Psoas muscle (tissue), 8 donors: ENCODE measurements around the gene ATRNL1. TPM values are rescaled to one million over a fixed set of nuclear protein-coding genes. Genes with fewer than 3 reads are reported as not detected.

Experiments used
- ATAC-seq, 4 donors: fragments of 200-7000 bp; cut with Tn5 transposase; one replicate each; pipeline ENCODE4 v1.9.1; 2020; ENCODE audit warnings: moderate library complexity in 3 of 4, mild to moderate bottlenecking in 2 of 4
- DNase-seq, 2 donors: peaks; one replicate each; pipeline ENCODE4 v3.0.0-alpha.2; 2020
- H3K27ac ChIP-seq: fragments of 200-600 bp; one replicate; pipeline ENCODE4 v1.8.0; 2022
- H3K27me3 ChIP-seq, 3 donors: fragments of 200-600 bp in 1 of 3; one replicate each; pipeline versions ENCODE4 v1.6.1 to v1.8.0; 2013 to 2022; ENCODE audit warnings: low read length in 2 of 3, mild to moderate bottlenecking in 2 of 3, moderate library complexity in 1 of 3; ENCODE audit not compliant: insufficient read depth in 3 of 3
- H3K36me3 ChIP-seq, 2 donors: fragments of 200-600 bp in 1 of 2; one replicate each; pipeline versions ENCODE4 v1.6.1 to v1.8.0; 2013 to 2022; ENCODE audit warnings: low read depth in 1 of 2, mild to moderate bottlenecking in 1 of 2, moderate library complexity in 1 of 2; ENCODE audit not compliant: insufficient read depth in 1 of 2
- H3K4me1 ChIP-seq: fragments of 200-600 bp; one replicate; pipeline ENCODE4 v1.8.0; 2022
- H3K4me3 ChIP-seq: fragments of 200-600 bp; one replicate; pipeline ENCODE4 v1.8.0; 2022; ENCODE audit warnings: mild to moderate bottlenecking
- H3K9me3 ChIP-seq: fragments of 200-600 bp; one replicate; pipeline ENCODE4 v1.8.0; 2022
- WGBS, 3 donors: extraction: QIAGEN DNeasy Blood & Tissue Kit; methylation state at CpG; one replicate each; pipeline versions ENCODE4 v1.1.6 to v1.1.7; 2013; 5-methylcytosine and 5-hydroxymethylcytosine counted together
- intact Hi-C, 2 donors: fragments of 100-400 bp; cut with DNase I; formaldehyde crosslinking; loops; one replicate each; pipeline versions ENCODE4 v1.11.0 to v1.14.2; 2022
- polyA plus RNA-seq, 3 donors: library from polyadenylated mRNA; stranded (reverse); fragments of 200-250 nt; gene quantifications; one replicate each; pipeline ENCODE4 v1.2.3, GENCODE V29; 2013
- total RNA-seq, 4 donors: library from RNA; stranded (reverse); fragmentation: NEBNext Ultra II Directional in 2 of 4; extraction: Animal tissue kit (Norgen Biotek cat#: 25700) in 2 of 4; gene quantifications; one replicate each; pipeline versions ENCODE4 v1.2.1 to v1.2.4, GENCODE V29; 2021 to 2023
- TF ChIP-seq, protein P1 (sequence below): fragments of 200-600 bp; IDR thresholded peaks from one replicate; pipeline ENCODE4 v1.8.0; 2022; ENCODE audit warnings: antibody characterized with exemption
- donor health status: healthy with polysubstance abuse.
- donor health status: DM: no; HTN: no; CAD: no; lungs with moderate emphysema.
- donor health status: Bipolar disorder and iron deficiency.
- donor health status: healthy.
- donor health status: DM: yes; HTN: yes; CAD: no.
- donor health status: DM: no; HTN: no; CAD: no.
- donor health status: DM: no; HTN: no; CAD: no.
- donor health status: DM: yes; HTN: yes; CAD: no.

Gene ATRNL1
- total and polyA plus RNA-seq, 7 donors: 0.01 to 7.1 (median 2.2) TPM

DNA sequence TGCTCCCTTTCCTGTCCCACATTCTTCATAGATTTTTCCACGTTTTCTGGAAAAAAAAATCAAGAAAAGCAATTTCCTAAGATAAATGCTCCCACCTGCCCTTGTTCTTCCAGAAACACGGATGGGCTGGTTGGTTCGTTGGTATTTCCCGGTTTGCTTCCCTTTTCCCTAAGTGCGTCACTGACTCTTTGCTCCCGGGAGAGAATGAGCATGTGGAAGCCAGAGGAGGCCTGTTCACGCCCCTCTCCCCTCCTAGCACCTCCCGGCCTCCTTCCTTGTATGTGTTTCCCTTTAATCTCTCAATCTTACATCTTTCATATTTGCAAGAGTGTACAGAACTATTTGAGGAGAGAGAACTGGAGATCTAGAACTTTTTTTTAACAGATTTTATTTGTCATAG is 737.9 kb downstream of the ATRNL1 start:
- H3K9me3 ChIP-seq: no peaks in the 10 kb centered on the region
- ATAC-seq (no peak), DNase-seq (no peak)
- no peaks in the 10 kb centered on the region for H3K4me1 ChIP-seq
- TF ChIP-seq, protein P1, sequence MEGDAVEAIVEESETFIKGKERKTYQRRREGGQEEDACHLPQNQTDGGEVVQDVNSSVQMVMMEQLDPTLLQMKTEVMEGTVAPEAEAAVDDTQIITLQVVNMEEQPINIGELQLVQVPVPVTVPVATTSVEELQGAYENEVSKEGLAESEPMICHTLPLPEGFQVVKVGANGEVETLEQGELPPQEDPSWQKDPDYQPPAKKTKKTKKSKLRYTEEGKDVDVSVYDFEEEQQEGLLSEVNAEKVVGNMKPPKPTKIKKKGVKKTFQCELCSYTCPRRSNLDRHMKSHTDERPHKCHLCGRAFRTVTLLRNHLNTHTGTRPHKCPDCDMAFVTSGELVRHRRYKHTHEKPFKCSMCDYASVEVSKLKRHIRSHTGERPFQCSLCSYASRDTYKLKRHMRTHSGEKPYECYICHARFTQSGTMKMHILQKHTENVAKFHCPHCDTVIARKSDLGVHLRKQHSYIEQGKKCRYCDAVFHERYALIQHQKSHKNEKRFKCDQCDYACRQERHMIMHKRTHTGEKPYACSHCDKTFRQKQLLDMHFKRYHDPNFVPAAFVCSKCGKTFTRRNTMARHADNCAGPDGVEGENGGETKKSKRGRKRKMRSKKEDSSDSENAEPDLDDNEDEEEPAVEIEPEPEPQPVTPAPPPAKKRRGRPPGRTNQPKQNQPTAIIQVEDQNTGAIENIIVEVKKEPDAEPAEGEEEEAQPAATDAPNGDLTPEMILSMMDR: no peak
- no peaks in the 10 kb centered on the region for H3K36me3 ChIP-seq
- WGBS, 3 donors: 46 to 61% (median 55%) methylated on average over 8 of the region's 8 CpGs
- H3K4me3 ChIP-seq: no peak overlapping the region
- H3K27me3 ChIP-seq: no peaks in the 10 kb centered on the region
- no peak overlapping the region for H3K27ac ChIP-seq
- intact Hi-C loops: no loop called here

DNA sequence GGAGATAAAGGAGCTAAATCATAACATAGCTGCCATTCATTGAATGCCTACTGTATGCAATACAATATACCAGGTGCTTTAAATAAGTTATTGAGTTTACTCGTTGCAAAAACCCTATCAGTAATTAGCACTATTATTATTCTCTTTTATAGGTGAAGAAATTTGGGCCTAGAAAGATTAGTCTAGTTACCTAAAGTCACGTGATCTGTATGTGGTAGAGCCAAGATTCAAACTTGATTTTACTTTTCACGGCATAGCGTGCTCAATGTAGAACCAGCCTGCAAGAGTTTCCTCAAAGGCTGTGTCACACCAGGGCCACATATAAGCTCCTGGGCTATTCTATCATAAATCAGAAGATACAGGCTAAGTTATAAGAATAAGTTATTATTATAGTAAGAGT is 740.0 kb downstream of the ATRNL1 start:
- intact Hi-C loops: no loop called here
- ATAC-seq: no peak
- no peaks in the 10 kb centered on the region for H3K4me1 ChIP-seq
- TF ChIP-seq, protein P1: no peak
- H3K9me3 ChIP-seq: no peaks in the 10 kb centered on the region
- H3K36me3 ChIP-seq: no peaks in the 10 kb centered on the region
- no peak overlapping the region for H3K4me3 ChIP-seq
- H3K27me3 ChIP-seq: no peaks in the 10 kb centered on the region
- H3K27ac ChIP-seq: no peak overlapping the region
- 47 to 82% (median 59%) methylated on average over 4 of the region's 4 CpGs for WGBS, 3 donors
- no peak for DNase-seq

DNA sequence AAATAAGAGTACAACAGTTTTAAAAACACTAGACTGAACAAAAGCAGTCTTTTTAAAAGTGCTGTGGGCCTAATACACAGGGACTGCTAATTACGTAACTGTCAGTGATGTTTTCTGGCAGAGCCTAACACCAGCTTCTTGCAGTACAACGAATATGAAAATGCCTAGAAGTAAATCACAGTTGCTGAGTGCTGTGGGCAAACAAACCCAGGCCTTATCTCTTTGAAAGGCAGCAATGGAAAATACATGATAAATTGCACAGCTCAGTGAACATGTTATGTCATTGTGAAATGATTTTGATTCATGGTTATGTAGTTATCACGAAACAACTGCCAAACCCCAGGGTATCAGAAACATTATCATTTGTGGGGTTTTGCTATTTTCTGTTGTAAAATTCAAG is 751.4 kb downstream of the ATRNL1 start:
- H3K9me3 ChIP-seq: no peaks in the 10 kb centered on the region
- TF ChIP-seq, protein P1: no peak
- H3K36me3 ChIP-seq: no peaks in the 10 kb centered on the region
- no peak overlapping the region for H3K4me3 ChIP-seq
- WGBS, 3 donors: 49 to 53% (median 49%) methylated on average over 3 of the region's 3 CpGs
- no peaks in the 10 kb centered on the region for H3K4me1 ChIP-seq
- no peak overlapping the region for H3K27ac ChIP-seq
- DNase-seq (no peak), ATAC-seq (no peak)
- intact Hi-C loops: no loop called here
- H3K27me3 ChIP-seq: no peaks in the 10 kb centered on the region

DNA sequence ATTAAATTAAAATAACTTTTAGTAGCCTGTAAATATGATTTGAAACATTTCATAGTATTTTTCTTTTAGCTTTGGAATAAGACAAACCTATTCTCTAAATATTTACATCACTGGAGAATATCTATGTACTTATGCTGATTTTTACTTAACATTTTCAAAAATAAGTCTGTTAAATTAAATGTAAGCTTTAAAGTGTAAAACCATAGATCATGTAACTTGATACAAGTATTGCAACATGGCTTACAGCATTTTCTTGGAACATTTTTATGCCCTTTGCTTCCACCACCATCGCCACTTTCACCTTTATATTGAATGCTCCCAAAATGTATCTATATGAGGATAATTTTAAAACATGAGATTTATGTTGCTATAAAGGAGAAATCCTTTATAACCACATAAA is 752.8 kb downstream of the ATRNL1 start:
- DNase-seq: no peak
- H3K4me1 ChIP-seq: no peaks in the 10 kb centered on the region
- H3K27ac ChIP-seq: no peak overlapping the region
- no peak for ATAC-seq
- no peaks in the 10 kb centered on the region for H3K27me3 ChIP-seq
- no peak overlapping the region for H3K4me3 ChIP-seq
- intact Hi-C loops: no loop called here
- no peaks in the 10 kb centered on the region for H3K36me3 ChIP-seq
- WGBS, 3 donors: 72 to 82% (median 73%) methylated on average over 1 of the region's 1 CpG
- H3K9me3 ChIP-seq: no peaks in the 10 kb centered on the region
- TF ChIP-seq, protein P1: no peak

GRCh38 chr10:115846528-115846927 is 753.4 kb downstream of the ATRNL1 start:
- DNase-seq (no peak), ATAC-seq (no peak)
- H3K27me3 ChIP-seq: no peaks in the 10 kb centered on the region
- 83 to 93% (median 87%) methylated on average over 1 of the region's 1 CpG for WGBS, 3 donors
- H3K36me3 ChIP-seq: no peaks in the 10 kb centered on the region
- no peaks in the 10 kb centered on the region for H3K9me3 ChIP-seq
- no peak overlapping the region for H3K27ac ChIP-seq
- TF ChIP-seq, protein P1: no peak
- no peak overlapping the region for H3K4me3 ChIP-seq
- no peaks in the 10 kb centered on the region for H3K4me1 ChIP-seq
- intact Hi-C loops: no loop called here
